Left ventricle myocardium inferior (tissue), 1 donor: ENCODE measurements around the gene ADORA1. TPM values are rescaled to one million over a fixed set of nuclear protein-coding genes. Genes with fewer than 3 reads are reported as not detected.

Experiments used
- DNase-seq: peaks from one replicate; pipeline ENCODE4 v3.0.0-alpha.2; 2020
- H3K27ac ChIP-seq: fragments of 200-600 bp; replicated peaks from 2 replicates; pipeline ENCODE4 v1.8.0; 2021
- H3K27me3 ChIP-seq: fragments of 200-600 bp; 2 replicates; pipeline ENCODE4 v1.8.0; 2021; ENCODE audit warnings: low read depth
- H3K36me3 ChIP-seq: fragments of 200-600 bp; 2 replicates; pipeline ENCODE4 v1.8.0; 2021
- H3K4me1 ChIP-seq: fragments of 200-600 bp; 2 replicates; pipeline ENCODE4 v1.8.0; 2021
- H3K4me3 ChIP-seq: fragments of 200-600 bp; 2 replicates; pipeline ENCODE4 v1.8.0; 2021; ENCODE audit warnings: mild to moderate bottlenecking, moderate library complexity
- H3K9me3 ChIP-seq: fragments of 200-600 bp; replicated peaks from 2 replicates; pipeline ENCODE4 v1.8.0; 2021
- CTCF ChIP-seq: fragments of 200-600 bp; IDR thresholded peaks from 2 replicates; pipeline ENCODE4 v1.8.0; 2021; ENCODE audit warnings: antibody characterized with exemption, mild to moderate bottlenecking, borderline replicate concordance
- intact Hi-C: fragments of 100-400 bp; cut with micrococcal nuclease; formaldehyde crosslinking; loops from one replicate; pipeline ENCODE4 v1.11.0; 2022
- total RNA-seq: library from RNA; stranded (reverse); fragmentation: NEBNext Ultra II Directional; extraction: Animal tissue kit (Norgen Biotek cat#: 25700); gene quantifications from one replicate; pipeline ENCODE4 v1.2.1, GENCODE V29; 2021
- donor health status: DM: no; HTN: yes; CAD: no; lungs with severe emphysema.

ADORA1 gene
- total RNA-seq, 1 donor from 2014 or later, result 16.4 TPM

GRCh38 chr1:203150511-203151297 is 23.2 kb downstream of the ADORA1 start:
- intact Hi-C loops, result no loop called here
- Histone ChIP-seq H3K36me3 (no peaks in the 10 kb centered on the region), H3K4me1 (peaks cover 20% of the 10 kb centered on the region), H3K4me3 (no peak overlapping the region), H3K27me3 (no peaks in the 10 kb centered on the region), H3K9me3 (no peaks in the 10 kb centered on the region), H3K27ac (no peak overlapping the region)
- DNase-seq, result no peak
- TF ChIP-seq CTCF, result no peak

- Histone ChIP-seq H3K36me3 (no peaks in the 10 kb centered on the region), H3K4me3 (no peak overlapping the region), H3K9me3 (no peaks in the 10 kb centered on the region), H3K4me1 (peaks cover 27% of the 10 kb centered on the region), H3K27ac (no peak overlapping the region), H3K27me3 (no peaks in the 10 kb centered on the region)
- DNase-seq, result no peak
- no peak for TF ChIP-seq CTCF
- intact Hi-C loops, result no loop called here
These were observed 24.0 kb downstream of the ADORA1 start for GRCh38 chr1:203151362-203152157.

- Histone ChIP-seq H3K27me3 (no peaks in the 10 kb centered on the region), H3K36me3 (no peaks in the 10 kb centered on the region), H3K9me3 (no peaks in the 10 kb centered on the region), H3K27ac (no peak overlapping the region), H3K4me3 (no peak overlapping the region), H3K4me1 (peaks cover 30% of the 10 kb centered on the region)
- no peak for DNase-seq
- intact Hi-C loops, result no loop called here
- TF ChIP-seq CTCF, result no peak
These were observed 24.9 kb downstream of the ADORA1 start for GRCh38 chr1:203152158-203153034.

GRCh38 chr1:203153051-203153988 is 25.8 kb downstream of the ADORA1 start:
- peaks cover 33% of the 10 kb centered on the region for H3K4me1 ChIP-seq
- no peak overlapping the region for H3K27ac ChIP-seq
- H3K4me3 ChIP-seq, result no peak overlapping the region
- H3K27me3 ChIP-seq, result no peaks in the 10 kb centered on the region
- no peak for TF ChIP-seq CTCF
- no peak for DNase-seq
- H3K36me3 ChIP-seq, result no peaks in the 10 kb centered on the region
- H3K9me3 ChIP-seq, result no peaks in the 10 kb centered on the region
- intact Hi-C loops, result no loop called here
